CD1c-positive myeloid dendritic cell (primary cell): ENCODE measurements around the gene KCNA3.
A peak's percentile ranks its signal among the peaks of the same experiment; 100 is the strongest.

Experiments
- DNase-seq: peaks from one replicate; pipeline ENCODE4 v3.0.0-alpha.2; 2016; ENCODE audit errors: extremely low spot score

Gene KCNA3

DNA sequence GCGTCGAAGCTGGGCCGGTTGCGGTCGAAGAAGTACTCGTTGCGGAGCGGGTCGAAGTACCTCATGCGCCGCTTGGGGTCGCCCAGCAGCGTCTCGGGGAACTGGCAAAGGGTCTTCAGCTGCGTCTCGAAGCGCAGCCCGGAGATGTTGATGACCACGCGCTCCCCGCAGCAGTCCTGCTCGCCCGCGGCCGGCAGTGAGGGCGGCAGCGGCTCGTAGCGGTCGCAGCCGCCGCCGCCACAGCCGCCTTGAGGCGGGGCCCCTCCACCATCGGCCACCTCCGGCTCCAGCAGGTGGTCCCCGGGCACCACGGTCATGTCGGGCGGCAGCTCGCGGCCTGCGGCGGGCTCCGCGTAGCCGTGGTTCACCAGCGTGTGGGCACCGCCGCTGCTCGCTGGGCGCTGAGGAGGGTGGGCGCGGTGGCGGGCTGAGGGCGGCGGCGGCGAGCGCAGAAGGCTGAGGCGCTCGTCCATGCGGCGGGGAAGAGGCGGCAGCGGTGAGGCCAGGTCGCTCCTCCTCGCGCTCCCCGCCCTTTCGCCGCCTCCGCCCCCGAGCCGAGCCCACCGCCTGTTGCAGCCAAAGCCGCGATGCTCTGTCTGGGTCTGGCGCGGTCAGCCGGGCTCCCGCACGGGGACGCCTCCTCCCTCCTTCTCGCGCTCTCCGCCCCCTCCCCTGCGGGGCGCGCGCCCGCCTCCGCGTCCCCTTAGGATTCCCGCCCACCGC is at the start of gene KCNA3:
TSS of gene KCNA3 (minus strand) at position 604 of the 723 bp plus-strand sequence. CDS start at position 473, 131 bp downstream.
- peak; percentile 49 for DNase-seq

DNA sequence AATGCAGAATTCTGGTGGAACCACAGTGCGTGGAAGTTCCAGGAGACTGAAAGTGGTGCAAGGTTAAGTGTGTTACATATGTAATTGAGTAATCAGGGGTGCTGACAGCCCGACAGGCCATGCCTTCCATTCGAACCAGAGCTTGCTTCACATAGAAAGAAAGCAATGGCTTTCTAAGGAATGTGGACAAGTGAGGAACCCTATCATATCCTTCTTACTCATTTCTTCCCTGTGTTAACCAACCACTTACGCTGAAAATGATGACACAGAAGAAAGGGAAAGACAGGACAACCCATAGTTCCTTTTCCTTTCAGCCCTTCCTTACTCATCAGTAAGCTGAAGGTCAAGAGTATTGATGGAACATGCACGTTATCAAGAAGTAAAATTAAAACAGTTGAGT is 48.1 kb upstream of the KCNA3 start:
- peak; percentile 61 for DNase-seq

DNA sequence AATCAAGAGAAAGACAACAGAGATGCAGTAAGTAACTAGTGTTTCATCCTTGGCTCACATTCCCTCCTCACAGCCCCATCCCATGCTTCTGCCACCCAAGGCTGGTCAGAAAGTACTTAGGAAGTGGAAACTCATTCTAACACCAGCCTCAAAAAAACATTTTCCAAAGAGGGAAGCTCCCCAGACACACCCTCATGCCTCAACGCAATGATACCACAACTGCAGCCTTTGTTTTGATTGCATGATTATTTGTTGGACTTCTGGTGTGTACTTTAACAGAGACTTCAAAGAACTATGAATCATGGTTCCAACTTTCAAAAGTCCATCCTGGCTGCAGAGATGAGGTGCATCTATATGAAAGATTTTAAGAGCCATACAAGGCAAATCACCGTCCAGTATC is 45.2 kb upstream of the KCNA3 start:
- peak; percentile 47 for DNase-seq

DNA sequence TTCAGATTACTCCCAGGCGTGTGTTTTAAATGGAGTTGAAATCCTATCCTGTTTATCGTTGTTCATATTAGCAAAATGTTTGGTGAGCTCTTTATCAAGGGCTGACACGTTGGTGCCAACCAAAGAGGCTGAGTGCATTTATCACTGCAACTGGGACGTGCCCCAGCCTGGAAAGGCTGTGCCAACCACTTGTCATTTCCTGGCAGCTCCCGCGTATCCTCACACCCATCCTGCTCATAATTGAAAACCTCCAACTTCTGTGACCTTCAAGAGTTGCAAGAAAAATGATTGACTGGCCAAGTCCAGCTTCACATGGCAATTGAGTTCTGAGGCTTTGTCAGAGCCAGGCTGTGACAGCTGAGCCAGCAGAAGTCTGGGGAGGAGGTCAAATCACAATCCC is 43.7 kb upstream of the KCNA3 start:
- DNase-seq = no peak

DNA sequence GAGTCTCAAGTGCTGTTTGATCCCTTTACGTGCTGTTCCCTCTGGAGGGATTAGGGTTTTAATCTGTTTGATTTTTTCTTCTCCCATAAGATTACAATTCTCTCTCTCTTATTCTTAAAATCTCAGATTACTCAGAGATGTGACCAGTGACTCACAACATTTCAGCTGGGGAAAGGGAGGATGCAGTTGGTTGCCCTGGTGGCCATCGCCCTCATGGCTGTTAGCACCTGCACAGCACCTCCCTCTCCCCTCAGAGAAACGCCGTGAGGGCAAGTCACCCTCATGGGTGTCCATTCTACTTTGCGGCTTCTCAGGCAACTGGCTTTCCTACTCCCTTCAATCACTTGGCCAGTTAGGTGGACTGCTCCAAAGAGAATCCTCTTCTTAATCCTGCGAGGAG is 42.4 kb upstream of the KCNA3 start:
- no peak for DNase-seq

DNA sequence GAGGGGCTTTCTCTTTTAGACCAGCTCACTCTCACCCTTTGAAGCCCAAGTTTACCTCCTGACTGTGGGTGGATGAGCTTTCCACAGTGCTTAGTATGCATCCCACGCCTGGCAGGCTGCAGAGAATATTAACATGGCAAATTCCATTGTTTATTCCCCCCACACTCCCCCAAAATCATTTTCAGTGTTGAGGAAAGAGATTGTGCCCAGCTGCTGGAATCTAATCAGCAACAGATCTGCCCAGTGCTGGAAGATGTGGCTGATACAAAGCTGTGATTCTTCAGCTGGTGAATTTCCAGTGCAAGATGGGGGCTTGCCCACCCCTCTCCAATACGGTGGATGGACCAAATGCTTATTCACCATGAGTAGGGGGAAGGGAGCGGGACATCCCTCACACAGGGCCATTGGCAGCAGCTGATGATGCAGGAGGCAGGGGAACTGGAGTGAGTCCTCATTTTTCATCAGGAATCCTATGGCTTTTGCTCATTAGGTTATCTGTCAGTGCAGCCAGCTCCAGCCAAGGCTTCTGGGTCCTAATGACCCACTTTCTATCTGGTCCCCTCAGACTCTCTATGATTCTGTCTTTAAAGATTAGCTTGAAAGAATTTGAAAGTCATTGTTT is 39.7 kb upstream of the KCNA3 start:
- no peak for DNase-seq

DNA sequence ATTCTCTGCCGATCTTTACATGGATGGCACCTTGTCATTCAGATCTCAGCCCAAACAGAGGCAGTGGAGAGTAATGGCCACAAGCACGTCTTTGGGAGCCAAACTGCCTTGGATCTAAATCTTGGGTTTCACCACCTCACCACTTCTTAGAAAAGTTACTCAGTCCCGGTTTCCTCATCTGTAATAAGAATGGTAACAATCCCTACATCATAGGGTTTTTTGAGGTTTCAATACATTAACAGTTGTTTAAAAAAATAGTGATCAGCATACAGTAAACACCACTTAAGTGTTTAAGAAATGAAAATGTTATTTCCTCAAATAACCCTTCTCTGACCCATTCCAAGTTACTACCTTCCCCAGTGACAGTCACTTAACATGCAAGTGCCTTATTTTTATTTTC is 38.5 kb upstream of the KCNA3 start:
- DNase-seq = no peak

DNA sequence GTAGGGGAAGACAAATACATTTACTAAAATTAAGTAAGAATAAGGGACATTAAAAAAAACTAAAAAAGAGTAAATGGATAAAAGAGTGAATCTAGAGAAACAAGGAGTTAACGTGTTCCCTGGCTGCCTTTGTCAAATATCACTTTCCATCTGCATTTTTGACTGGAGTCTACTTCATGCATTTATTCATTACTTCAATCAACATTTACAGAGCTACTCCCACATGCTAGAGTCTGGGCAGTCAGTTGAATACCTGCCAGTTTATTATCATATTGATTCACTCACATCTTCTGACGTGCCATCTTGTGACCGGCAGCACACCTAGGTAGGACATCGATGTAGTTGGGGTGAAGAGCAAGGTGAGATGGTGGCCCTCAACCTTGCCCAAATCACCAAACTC is 35.6 kb upstream of the KCNA3 start:
- DNase-seq = no peak

DNA sequence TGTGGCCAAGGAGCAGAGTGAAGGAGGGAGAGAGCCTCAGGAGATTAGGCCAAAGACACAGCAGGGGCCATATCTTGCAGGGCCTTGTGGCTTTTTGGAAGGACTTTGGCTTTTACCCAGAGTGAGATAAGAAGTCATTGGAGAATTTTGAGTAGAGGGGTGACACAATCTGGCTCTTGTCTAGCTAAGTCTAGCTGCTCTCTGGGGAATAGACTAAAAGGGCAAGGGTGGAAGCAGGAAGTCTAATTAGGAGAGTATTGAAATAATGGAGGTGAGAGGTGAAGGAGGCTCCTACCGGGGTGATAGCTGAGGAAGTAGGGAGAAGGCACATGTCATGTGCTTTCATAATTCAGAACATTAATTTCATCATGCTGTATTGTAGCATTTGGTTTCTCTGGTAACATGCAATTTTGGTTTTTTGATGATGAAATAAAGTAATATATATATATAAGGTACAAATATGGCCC is 34.3 kb upstream of the KCNA3 start:
- DNase-seq = peak; percentile 72

DNA sequence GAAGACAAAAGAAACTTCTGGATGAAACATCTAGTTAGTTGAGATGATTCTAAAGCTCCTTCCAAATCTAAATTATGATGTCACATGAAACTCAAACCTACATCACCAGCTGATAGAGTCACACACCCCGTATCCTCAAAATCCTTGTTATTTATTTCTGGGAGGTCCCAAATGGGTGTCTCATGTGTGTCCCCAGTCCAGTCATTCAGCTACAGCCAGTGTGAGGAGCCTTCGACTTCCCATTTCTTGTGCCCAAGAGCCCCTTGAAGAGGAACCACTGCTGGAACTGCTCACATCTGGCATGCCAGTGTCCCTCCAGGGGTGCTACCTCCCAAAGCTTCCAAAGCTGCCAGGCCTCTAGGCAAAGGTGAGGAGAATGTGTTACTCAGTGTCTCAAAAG is 32.5 kb upstream of the KCNA3 start:
- DNase-seq = peak; percentile 78

DNA sequence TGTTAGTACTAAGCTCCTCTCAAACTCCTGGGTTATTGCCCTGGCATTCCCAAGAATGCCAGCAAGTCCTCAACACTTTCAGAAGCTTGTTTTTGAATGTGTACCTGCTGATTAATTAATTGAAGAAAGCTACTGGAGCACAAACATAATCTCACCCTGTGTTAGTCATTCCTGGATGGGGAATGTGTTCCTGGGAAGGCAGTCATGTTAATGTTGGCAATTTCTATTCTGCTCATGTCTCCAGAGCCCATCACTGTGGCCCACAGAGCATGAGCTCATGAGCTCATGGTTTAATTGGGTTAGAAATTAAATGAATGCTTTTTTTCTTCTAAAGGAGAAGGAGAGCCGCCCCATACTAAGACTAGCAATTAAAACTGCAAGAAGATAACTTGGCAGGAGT is 31.9 kb upstream of the KCNA3 start:
- DNase-seq = no peak

DNA sequence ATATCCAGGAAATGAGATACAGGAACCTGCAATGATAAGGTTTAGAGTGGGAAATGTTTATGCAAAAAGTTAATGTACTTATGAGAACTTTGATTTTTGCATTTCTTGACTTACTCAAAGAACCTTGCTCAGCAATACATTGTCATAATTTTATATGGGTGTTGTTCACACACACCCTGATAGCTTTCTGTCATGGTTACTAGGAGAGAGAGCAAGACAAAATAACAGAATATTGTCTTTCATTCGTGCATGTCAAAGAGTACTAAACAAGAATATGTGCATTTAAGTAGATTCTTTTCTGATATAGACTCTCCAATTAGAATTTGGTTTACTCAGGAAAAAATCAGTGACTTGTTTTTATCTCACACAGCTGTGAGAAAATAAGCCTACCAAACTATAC is 27.5 kb upstream of the KCNA3 start:
- no peak for DNase-seq

DNA sequence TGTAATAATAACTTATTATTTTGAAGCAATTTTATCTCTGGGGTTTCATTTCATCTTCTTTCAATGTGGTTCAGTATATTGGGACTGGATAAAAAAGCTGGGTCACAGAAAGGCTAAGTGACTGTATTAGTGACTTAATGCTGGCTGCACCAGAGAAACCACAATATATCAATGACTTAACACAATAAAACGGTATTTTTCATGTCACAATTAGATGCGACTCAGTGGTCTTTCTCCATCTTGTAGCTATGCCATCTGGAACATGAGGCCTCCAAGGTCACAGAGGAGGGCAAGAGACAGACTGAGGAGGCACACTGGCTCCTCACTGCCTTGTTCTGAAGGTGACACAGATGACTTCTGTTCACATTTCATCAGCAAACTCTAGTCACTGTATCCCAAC is 26.0 kb upstream of the KCNA3 start:
- DNase-seq = no peak

DNA sequence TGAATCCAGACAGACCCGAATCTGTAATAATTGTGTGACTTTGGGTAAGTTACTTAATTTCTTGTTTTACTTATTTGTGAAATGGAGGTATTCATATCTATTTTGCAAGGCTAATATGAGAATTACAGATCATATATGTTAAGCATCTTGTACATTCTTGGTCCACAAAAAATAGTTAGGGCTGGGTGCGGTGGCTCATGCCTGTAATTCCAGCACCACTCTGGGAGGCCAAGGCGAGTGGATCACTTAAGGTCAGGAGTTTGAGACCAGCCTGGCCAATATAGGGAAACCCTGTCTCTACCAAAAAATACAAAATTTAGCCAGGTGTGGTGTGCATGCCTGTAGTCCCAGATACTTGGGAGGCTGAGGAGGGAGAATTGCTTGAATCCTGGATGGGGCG is 22.9 kb upstream of the KCNA3 start:
- no peak for DNase-seq

DNA sequence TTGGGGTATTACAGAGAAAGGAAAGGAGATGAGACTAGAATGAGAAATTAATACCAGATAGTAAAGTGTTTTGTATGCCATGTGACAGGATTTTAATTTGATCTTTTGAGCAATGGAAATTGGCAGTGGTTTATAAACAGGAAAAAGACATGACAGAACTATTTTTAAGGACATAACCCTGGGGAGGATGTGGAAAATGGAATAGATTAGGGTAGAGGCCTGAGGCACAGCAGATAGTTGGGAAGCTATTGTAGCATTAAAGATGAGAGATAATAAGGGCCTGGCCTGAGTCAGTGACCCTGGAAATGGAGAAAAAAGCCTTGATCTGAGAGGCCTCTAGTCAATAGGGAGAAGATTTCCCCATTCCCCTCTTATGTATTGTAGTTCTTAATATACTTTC is 22.1 kb upstream of the KCNA3 start:
- DNase-seq = no peak

DNA sequence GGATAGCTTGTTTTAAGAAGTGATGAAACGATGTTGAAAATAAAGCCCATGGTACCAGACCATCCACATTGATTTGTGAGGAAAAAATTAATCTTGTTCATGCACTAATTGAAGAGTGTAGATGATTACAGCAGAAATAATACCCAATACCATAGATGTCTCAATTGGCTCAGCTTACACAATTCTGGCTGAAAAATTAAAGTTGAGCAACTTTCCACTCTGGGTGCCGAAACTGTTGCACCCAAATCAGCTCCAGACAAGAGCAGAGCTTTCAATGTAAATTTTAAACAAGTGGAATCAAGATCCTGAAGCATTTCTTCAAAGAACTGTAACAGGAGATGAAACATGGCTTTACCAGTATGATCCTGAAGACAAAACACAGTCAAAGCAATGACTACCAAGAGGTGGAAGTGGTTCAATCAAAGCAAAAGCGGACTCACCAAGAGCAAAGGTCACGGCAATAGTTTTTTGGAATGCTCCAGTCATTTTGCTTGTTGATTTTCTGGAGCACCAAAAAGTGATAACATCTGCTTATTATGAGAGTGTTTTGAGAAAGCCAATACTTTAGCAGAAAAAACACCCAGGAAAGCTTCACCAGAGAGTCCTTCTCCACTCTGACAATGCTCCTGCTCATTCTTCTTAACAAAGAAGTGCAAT is 16.1 kb upstream of the KCNA3 start:
- DNase-seq = peak; percentile 20

DNA sequence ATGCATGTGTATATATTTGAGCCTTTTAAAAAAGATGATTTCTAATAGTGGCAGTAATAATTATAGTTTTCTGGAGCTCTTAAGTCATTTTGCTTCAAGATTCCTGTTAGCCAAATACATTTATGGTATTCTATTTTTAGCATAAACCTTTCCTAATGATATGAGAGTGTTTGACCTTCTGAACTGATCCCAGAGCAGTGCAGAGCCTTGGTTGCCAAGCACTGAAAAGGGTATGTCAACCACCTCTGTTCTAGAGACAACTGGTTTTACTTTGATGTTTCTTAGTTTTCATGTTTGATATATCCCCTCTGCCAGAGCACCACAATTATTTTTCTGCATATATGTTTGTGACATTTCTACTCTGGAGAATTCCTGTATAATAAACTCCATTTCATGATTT is 15.1 kb upstream of the KCNA3 start:
- no peak for DNase-seq

DNA sequence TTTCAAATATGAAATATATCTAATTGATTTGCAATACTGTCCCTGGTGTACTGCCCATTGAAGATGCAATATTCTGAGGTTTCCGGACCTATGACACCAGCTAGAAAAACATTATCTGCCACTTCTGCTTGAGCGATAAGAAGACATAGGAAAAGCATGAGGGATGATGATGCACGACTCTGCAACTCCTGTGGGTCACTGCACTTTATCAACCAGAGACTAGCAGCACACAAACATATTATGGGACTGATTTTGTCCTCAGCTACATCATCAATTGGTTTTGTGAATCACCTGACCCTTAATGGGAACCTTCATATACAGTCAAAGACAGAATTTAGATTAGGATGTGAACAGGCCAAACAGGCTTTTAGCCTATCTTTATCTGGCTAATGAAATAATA is 13.8 kb upstream of the KCNA3 start:
- no peak for DNase-seq

DNA sequence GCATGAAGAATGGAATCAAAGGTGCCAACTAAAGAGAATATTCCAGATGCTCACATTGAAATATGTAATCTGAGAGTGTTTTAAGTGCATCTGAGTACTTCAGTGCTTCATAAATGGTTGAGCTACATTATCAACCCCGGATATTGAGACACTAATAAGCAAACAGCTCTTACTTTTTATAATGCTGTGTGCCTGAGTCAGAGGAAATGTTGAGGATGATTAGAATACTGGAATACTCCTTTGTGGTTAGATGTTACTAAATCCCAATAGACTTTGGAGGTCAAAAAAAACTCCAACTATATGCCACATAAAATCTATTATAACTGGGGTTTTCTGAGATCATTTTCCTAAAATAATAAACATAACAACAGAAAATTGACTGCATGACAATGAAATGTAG is 12.5 kb upstream of the KCNA3 start:
- DNase-seq = no peak

DNA sequence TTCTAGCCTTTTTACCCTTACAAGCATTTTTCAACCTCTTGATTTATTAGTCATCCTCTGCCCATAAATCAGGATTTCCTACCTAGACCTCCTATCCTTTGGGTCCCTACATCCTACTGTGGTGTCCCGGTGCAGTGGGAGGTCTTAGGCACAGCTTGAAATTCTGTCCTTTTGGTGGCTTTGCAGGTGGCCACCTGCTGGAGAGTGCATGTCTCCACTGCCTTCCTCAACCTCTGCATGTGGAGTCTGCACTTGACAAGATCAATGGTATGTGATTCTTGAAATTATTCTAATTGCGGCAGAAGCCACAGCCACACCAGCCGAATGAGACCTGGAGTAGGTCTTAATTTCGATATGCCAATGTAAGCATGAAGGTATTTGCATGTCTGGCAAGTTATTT is 11.4 kb upstream of the KCNA3 start:
- no peak for DNase-seq

DNA sequence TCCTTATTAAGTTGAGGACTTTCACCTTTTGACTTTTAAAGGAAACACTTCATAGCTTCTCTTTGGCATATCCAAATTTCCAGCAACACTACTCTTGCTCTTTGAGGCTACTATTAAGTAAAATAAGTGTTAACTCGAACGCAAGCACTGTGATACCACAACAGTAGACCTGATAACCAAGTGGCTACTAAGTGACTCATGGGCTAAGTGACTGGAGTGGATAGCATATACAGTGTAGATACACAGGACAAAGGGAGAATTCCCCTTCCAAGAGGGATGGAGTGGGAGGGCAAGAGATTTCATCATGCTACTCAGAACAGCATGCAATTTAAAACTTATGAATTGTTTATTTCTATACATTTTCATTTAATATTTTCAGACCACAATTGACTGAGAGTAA is 9.8 kb upstream of the KCNA3 start:
- peak; percentile 17 for DNase-seq

DNA sequence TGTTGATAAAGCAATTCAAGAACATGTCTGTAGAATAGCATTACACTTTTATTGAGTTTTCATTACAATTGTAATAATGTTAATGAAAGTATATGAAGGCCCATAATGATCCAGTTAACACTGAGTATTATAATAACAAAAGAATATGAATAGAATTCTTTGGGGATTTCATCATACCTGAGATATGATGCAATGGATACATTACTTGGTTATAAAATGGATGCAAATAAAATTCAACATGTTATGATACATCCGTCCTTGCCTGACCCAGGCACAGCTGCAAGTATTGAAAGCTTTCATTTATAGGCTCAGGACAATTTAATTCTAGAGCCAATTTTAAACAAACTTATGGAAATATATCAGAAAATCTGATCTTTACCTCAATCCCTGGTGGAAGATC is 8.2 kb upstream of the KCNA3 start:
- DNase-seq = no peak

DNA sequence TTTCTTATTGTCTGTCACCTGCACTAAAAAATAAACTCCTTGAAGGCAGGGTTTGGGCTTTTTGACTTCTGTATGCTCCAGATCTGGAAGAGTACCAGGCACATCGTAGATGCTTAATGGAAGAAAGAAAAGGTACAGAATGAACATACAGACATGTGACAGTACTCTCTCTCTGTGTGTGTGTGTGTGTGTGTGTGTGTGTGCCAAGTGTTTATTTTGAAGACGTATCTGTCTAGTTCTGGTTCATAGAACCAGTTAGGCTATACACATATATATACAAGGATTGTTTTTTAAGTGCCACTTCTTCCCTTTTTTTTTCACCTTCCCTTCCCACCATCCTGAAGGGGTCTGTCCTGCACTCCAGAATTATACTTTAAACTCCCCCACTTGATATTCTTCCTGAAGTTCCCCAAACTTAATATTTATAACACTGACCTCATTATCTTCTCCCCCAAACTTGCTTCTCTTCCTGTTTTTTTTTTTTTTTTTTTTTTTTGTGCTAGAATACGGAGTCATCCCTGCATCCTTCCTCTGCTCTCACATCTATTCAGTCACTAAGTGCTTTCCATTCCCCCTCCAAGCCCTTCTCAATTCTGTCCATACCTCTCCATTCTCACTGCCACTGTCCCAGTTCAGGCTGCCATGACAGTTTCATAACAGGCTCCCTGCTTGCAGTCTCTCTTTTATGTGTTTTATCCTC is 5.4 kb upstream of the KCNA3 start:
- peak; percentile 21 for DNase-seq
